SKM-1 (cell line): ENCODE data around the gene ELAVL3.
"Not testable (repeated sequence)": the region's sequence is repeated elsewhere in the genome, so short reads cannot be mapped to it uniquely, and the experiment has no call there.

Experiments
- DNase-seq: peaks from one replicate; lab custom pipeline; 2025; ENCODE audit not compliant: unreplicated experiment; lab: John Stamatoyannopoulos, UW

The ELAVL3 gene

DNA sequence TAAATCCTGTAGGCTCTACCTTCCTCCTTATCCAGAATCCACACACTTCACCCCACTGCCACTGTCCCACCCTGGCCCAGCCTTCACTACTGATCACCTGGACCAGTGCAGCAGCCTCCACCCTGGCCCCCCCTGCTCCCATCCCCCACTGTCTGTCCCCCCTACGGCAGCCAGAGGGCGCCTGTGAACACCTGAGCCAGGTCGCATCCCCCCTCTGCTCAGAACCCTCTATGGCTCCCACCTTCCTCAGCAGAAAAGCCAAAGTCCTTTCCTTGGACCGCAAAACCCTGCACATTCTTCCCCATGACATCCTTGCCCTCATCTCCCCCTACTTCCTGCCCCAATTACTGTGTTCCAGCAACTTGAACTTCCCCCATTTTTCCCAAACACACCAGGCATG, 20.6 kb downstream of the ELAVL3 start:
- DNase-seq = no peak

DNA sequence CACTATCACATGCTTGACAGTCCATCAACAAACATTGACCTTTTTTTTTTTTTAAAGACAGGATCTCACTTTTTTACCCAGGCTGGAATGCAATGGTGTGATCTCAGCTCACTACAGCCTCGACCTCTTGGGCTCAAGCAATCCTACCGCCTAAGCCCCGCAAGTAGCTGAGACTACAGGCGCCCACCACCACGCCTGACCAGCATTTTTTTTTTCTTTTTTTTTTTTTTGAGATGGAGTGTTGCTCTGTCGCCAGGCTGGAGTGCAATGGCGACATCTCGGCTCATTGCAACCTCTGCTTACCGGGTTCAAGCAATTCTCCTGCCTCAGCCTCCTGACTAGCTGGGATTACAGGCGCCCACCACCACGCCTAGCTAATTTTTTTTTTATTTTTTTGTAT, 21.9 kb downstream of the ELAVL3 start:
- DNase-seq = not testable (repeated sequence)

DNA sequence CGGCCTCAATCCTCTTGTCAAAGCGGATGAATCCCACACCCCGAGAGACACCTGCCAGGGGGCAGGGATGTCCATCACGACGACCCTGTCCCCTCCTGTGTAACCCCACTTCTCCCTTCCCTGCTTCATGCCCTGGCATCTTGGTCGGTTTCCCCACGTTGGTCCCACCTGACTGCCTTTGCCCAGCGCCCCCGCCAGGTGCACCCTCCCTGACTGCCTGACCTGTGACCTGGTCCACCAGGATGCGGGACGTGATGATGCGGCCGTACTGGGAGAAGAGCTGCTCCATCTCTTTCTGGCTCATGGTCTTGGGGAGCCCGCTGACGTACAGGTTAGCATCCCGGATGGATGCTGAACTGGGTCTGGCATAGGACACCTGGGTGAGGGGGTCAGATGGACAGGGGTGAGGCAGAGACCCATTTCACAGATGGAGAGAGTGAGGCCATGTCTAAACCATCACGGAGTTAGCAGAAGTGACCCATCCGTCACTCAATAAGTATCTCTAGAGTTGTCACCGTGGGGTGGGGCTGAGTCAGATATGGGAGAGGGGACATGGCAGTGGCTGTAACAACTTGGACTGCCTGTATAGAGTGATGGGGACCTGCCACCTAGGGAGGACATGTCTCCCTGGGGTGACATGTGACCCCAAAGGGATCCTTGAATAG, 22.5 kb downstream of the ELAVL3 start:
- DNase-seq = no peak

DNA sequence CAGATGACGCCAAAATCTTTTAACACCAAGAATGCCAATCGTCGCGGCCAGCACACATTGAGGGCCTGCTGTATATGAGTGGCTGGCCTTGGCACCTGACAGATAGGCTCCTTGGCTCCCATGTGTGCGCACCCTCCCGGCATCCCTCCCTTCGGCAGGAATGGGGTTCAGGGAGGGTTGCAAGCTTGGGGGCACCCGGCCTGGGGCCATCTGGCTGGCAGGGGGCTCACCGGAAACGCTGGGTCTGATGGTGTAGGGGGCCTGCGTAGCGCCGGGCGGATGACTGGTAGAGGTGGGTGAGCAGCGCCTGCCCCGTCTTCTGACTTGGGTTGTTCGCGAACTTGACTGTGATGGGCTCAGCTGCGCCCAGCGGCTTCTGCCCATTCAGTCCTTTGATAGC, 23.0 kb downstream of the ELAVL3 start:
- no peak for DNase-seq

DNA sequence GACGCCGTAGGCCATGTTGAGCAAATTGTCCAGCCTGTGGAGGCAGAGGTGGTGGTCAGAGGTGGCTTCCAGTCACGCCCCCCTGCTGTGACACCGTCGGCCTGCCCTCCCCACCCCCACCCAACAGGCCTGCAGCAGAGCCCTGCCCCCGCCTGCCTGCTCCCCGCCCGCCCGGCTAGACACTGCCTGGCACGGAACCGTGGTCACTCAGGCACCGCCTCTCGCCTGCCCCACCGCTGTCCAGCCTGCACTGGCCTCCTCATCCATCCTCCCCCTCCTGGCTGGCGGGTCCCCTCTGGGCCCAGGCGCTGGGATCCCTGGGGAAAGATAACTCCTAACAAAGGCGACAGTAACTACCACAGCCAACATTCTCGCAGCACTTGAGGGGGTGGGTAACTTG, 23.7 kb downstream of the ELAVL3 start:
- DNase-seq = no peak

DNA sequence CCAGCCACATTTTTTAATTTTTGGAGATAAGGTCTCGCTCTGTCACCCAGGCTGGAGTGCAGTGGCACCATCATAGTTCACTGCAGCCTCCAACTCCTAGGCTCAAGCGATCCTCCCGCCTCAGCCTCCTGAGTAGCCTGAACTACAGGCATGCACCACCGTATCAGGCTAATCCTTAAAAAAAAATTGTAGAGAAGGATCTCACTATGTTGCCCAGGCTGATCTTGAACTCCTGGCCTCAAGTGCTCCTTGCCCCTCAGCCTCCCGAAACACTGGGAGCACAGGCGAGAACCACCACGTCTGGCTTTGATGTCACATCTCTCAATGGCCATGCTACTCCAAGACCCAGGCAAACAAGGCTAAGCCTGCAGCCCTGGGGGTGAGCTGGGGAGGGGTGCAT, 24.2 kb downstream of the ELAVL3 start:
- DNase-seq = no peak

DNA sequence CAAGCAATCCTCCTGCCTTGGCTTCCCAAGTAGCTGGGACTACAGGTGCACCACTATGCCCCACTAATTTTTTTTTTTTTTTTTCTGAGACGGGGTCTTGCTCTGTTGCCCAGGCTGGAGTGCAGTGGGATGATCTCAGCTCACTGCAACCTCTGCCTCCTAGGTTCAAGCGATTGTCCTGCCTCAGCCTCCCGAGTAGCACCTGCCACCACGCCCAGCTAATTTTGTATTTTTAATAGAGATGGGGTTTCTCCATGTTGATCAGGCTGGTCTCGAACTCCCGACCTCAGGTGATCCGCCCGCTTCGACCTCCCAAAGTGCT, 25.7 kb downstream of the ELAVL3 start:
- DNase-seq = not testable (repeated sequence)

DNA sequence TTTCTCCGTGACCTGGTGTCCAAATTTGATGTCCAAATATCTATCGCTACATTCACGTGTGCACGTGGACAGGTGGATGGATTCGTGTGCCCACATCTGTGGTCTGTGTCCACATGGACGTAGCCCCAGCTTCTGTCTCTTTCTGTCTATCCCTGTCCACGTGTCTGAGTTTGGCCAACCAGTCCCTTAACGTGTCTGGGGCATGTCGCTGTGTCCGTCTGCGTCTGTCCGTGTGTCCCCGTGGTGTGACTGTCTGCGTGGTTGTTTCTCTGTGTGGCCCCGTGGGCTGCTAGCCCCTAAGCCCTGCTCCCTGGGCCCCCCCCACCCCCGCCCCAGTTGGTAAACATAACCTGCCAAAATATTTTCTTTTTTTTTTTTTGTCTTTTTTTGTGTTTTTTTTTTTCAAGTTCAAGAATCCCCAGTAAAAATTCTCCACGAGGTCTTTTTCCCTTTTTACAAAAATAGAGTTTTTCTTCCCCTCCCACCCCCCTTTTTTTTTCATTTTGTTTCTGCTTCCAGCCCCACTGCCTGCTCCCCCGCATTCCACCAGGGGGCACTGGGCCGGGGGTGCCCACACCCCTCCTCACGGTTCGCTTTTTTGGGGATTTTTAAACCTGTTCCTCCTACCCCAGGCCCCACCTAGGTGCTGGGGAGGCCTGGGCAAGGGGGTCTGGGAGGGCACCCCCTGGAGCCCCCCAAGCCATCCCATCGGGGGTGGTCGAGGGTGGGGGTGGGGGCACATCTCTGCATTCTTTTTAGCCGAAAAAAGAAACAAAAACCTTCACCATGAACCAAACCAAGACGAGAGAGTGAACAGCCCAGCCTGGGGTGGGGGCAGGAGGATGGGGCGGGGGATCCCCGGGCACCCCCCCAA, 27.1 kb downstream of the ELAVL3 start:
- DNase-seq = no peak

DNA sequence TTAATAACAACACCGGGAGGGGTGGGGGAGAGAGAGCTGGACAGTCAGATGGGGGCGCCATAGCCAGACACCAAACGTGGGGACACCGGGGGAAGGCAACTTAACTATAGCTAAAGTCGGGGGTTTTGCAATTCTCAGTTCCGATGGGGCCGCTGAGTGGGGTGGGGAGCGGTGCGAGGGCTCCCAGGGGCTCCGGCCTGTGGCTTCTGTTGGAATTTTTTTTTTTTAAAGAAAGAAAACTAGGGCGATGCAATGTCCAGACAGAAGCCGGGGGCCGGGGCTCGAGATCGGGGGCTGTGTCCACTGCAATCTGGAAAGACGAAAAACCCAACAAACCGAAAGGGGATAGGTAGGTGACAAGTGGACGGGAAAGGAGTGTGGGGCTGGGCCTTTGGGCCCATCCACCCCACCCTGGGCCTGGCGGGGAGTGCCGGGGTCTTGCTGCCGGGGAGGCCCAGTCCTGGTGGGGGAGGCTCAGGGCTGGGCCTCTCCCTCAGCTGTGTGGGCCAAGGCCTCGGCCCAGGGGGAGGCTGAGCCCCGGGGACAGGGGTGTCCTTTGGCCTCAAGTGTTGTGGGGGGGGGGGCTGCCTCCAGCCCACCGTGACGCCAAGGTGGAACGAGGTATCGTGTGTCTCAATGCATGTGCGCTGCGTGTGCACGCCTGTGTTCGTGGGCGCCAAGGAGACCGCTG, 28.1 kb downstream of the ELAVL3 start:
- no peak for DNase-seq

DNA sequence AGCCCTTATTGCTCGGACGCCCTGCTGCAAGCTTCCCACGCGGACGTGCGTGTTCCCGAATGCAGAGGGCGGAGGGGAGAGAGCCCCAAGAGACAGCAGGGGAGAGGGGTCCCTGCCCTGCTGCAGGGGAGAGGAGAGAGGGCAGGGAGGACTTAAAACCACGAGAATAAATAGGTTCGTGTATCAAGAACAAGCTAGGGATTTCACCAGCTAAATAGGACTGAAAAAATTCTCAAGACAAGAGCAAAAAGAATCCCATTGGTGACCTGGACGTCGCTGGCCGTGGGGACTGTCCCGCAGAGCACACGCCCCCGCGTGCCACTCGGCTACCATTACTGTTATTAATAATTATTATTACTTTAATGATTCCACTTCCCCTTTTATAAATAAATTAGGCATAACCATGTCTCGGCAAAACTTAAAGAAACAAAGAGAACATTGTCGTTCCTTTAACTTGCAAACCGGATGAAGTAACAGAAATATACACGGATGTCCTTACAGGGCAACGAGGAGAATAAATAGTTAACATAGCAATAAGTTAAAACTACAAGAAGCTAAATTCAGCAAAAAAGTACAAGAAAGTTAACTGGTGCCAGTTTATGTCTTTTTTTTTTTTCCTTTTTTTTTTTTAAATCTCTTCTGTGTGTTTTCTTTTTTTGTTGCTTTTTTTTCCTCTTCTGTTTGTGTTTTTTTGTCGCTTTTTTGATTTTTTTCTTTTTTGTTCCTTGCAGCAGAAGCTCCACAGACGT, 28.8 kb downstream of the ELAVL3 start:
- no peak for DNase-seq

DNA sequence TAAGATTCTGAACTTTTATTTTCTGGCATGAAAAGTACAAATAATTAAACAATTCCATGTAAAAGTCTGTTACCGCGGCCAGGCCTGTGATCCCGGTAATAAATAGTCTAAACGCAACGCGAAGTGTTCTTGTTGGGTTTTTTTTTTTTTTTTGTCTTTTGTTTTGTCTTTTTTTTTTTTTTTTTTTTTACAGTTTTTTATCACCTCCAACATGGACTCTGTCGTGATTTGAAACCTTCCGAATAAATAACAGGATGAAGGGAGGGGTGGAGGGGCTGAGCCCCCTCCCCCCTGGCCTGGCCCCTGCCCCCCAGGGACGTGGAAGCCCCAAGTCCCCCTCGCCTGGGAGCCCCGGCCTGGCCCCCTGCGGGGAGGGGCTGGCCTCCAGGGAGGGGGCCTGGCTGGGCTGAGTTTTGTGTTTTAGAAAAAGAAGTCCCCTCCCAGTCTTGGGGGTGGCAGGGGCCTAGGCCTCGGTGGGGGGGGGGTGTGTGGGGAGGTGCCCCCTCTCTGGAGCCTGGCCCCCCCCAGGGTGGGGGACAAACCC, 29.4 kb downstream of the ELAVL3 start:
- DNase-seq = no peak

DNA sequence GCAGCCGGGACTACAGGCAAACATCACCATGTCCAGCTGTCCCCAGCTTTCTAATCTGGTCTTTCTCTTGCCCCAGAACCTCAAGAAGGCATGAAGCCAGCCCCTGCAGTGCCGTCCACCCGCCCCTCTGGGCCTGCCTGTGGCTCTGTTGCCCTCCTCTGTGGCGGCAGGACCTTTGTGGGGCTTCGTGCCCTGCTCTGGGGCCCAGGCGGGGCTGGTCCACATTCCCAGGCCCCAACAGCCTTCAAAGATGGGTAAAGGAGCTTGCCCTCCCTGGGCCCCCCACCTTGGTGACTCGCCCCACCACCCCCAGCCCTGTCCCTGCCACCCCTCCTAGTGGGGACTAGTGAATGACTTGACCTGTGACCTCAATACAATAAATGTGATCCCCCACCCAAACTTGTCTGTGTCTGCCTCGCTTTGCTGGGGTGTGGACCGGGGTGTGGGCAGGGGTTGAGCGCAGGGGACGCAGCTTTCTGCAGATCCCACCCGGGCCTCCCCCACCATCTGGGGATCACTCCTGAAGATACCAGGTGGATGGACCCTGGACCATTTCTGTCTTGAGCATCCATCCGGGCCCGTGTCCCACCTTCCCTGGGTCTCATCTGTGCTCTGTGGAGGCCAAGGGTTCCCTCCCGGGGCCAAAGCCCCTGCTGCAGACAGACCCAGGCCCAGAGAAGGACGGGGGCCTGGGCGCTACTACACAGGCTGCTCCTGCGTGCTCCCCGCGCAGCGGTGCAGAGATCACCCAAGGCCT, 30.1 kb downstream of the ELAVL3 start:
- DNase-seq = no peak

DNA sequence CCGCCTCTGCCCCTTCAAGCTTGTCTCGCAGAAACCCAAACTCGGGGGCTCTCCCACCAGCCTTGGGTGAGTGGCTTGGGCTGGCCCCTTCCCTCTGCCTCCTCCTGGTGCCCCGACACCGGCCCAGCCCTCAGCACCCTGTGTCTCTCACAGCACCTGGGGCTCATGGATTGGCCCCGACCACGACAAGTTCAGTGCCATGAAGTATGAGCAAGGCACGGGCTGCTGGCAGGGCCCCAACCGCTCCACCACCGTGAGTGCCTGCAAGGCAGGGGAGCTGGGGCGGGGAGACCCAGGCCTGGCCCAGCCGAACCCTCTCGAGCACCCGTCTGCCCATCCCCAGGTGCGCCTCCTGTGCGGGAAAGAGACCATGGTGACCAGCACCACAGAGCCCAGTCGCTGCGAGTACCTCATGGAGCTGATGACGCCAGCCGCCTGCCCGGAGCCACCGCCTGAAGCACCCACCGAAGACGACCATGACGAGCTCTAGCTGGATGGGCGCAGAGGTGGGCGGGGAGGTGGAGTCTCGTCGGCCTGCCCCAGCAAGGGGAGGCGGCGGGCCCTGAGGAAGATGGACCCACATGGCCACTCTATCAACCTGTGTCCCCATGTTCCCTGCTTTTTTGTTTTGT, 31.8 kb downstream of the ELAVL3 start:
- no peak for DNase-seq

DNA sequence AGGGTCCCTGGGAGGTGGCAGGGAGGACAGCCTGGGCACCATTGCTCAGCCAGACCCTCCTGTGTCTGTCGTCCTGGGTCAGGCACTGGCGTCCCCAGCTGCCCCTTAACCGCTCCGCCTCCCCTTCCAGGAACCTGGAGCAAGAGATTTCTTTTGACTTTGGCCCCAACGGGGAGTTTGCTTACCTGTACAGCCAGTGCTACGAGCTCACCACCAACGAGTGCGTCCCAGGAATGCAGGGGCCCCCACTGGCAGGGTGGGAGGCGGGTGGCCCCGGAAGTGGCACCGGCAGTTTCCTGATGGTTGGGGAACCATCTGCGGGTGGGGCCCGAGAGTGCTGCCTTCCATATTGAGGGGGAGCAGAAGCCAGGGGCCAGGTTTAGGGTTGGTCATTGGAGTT, 32.4 kb downstream of the ELAVL3 start:
- no peak for DNase-seq

DNA sequence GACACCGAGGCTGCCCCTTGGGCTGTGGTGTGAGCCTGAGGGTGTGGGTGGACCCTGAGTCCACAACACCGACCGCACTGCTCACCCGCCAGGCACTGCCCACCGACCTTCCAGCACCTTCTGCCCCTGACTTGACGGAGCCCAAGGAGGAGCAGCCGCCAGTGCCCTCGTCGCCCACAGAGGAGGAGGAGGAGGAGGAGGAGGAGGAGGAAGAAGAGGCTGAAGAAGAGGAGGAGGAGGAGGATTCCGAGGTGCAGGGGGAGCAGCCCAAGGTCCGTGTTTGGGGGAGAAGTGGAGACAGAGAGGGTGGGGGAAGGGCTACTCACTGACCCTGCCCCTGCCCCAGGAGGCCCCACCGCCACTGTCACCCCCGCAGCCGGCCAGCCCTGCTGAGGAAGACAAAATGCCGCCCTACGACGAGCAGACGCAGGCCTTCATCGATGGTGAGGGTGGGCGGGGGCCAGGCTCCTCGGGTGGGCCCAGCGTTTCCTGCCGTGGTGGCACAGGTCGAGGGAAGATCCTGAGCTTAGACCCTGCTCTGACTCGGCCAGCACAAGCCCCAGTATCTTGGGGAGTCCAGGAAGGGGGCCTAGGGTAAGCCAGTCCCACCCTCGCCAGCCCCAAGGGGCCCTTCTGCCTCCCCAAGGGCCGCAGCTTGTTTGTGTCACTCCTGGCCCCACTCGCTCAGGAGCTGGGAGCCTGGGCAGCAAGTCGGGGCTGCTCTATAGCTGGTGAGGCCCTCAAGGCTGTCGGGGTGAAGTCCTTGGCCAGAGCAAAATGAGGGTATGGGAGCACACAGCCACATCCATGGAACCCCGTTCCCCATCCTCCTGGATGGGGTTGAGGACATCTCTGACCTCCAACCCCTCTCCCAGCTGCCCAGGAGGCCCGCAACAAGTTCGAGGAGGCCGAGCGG, 33.2 kb downstream of the ELAVL3 start:
- DNase-seq = no peak

DNA sequence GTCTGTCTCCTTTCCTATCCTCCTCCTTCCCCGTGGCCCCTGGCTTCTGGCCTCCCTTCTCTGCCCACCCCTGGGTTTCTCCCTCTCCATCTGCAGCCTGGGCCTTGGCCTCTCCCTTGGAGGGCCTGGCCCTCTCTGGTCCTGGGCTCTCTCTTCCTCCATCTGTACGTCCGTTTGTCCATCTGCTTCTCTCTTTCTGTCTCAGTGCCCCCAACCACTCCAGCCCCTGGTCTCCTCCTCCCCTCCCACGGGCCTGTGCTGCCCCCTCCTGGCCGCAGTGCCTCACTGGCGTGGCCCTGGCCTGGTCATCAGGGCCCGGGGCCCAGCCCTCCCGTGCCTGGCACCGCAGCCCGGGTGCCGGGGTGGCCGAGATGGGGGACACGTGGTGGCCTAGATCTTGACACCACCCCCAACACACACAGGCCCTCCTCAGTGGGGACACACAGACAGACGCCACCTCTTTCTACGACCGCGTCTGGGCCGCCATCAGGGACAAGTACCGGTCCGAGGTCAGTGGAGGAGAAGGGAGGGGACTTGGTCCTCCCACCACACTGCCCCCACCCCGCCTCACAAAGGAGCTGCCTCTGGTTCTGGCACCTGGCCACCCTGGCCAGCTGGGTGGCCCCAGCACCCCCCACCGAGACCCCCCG, 34.1 kb downstream of the ELAVL3 start:
- no peak for DNase-seq

DNA sequence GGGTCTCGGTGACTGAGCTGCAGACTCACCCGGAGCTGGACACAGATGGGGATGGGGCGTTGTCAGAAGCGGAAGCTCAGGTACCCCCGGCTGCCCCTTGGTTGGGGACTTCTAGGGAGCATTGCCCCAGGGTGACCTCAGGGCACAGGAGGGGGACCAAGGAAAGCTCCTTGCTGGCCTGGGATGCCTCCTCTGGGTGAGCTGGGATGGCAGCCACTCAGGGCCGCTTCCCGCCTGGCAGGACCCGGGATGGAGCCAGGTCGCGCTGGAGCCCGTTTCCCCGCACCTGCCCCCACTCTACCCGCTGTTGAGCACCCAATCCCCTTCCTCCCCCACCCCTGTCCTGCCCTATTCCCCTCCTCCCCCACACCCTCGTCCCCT, 34.6 kb downstream of the ELAVL3 start:
- DNase-seq = no peak

DNA sequence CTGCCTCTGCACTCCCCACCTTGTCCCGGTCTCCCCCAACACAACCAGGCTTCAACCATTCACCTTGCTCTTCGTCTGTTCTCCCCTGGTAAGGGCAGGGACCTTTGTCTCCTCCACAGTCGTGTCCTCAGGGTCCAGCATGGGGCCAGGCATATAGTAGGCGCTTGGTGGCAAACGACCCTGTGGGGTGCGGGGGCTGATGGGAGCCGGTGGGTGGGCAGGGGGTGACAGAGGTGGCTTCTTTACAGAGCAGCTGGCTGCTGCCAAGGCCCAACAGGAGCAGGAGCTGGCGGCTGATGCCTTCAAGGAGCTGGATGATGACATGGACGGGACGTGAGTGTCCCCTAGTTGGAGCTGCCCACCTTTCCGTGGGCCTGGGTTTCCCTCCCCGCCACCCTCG, 35.7 kb downstream of the ELAVL3 start:
- no peak for DNase-seq
